ENCODE measurements around the gene ERAL1. TPM values are rescaled to one million over a fixed set of nuclear protein-coding genes. Genes with fewer than 3 reads are reported as not detected.
A peak's percentile ranks its signal among the peaks of the same experiment; 100 is the strongest.

The ERAL1 gene
- total RNA-seq, 1 experiment from 2014 or later = 70.1 TPM

- TF ChIP-seq, protein P1, sequence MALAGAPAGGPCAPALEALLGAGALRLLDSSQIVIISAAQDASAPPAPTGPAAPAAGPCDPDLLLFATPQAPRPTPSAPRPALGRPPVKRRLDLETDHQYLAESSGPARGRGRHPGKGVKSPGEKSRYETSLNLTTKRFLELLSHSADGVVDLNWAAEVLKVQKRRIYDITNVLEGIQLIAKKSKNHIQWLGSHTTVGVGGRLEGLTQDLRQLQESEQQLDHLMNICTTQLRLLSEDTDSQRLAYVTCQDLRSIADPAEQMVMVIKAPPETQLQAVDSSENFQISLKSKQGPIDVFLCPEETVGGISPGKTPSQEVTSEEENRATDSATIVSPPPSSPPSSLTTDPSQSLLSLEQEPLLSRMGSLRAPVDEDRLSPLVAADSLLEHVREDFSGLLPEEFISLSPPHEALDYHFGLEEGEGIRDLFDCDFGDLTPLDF (CRISPR knock-in tag; IDR thresholded peaks at IDR 0.05) = no peak
Observed at GRCh38 chr17:28896491-28896883, 41.7 kb downstream of the ERAL1 start (continued).

DNA sequence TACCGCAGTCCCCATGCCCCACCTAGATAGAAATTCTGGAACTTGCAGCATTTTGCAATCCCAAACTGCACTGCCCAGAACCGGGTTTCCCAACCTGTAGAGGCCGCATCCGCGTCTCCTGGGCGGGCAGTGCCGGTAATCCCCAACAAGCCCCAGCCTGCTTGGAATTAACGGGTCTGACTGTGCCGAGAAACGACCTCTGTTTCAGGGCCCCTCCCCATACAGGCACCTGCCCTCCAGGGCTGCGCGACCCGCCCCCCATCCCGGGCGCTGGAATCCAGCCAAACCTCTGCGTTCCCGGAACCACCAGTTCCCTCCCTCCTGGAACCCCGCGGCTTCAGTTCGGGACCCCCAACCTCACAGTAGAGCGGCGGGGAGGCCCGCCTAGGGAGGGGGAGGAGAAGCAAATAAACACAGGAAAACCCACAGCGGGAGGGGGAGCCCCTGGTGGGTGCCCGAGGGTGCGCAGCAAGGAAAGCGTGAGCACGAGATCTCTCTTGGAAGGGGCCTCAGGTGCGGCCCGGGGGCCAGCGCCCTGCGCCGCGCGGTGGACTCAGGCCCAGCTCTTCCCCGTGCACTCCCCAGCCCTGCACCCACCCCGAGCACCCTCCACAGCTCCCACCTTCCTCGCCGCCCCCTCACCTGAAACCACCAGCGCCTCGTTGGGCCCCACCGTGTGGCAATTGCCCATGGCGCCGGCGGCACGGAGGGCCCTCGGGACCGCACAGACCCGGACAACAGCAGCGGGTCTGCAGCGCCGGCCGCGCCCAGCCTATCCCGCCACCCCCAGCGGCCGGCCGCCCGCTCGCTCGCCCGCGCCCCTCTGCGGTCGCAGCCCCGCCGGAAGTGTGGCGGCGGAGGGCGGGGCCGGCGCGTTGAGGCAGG lies 42.3 kb downstream of the ERAL1 start, which contains the start of gene FLOT2:
Gene FLOT2, minus strand, starts transcription at position 850 of the 885 bp plus-strand sequence. Its CDS starts 159 bp downstream, at position 691.
- ChIA-PET POLR2A (interaction anchor here (0.8 to 4.0 kb wide), 6 partner anchors 20 to 178 kb away, joined by 3 to 21 read pairs (median 4); partner anchors contain the start of genes FAM222B, NEK8 and RPL23A), CTCF (interaction anchor here (0.9 to 5.1 kb wide), 12 partner anchors 15 to 220 kb away, joined by 4 to 55 read pairs (median 6); partner anchors contain the start of genes NEK8, PHF12, RPL23A and TLCD1)
- peak; percentile 69 for ATAC-seq
- peaks cover 13% of the 10 kb centered on the region for H3K36me3 Mint-ChIP-seq
- H3K4me3 Mint-ChIP-seq = peak within 1 kb of the TSS; percentile 94
- H3K27me3 Mint-ChIP-seq (ENCODE audit: low read depth) = no peaks in the 10 kb centered on the region
- peak within 1 kb of the TSS; percentile 93 for H3K27ac Mint-ChIP-seq
- H3K4me1 Mint-ChIP-seq = peaks cover 33% of the 10 kb centered on the region
- peak; percentile 72 for DNase-seq (ENCODE audit: low spot score)
- H3K9me3 Mint-ChIP-seq = no peaks in the 10 kb centered on the region
- TF ChIP-seq, protein P2, sequence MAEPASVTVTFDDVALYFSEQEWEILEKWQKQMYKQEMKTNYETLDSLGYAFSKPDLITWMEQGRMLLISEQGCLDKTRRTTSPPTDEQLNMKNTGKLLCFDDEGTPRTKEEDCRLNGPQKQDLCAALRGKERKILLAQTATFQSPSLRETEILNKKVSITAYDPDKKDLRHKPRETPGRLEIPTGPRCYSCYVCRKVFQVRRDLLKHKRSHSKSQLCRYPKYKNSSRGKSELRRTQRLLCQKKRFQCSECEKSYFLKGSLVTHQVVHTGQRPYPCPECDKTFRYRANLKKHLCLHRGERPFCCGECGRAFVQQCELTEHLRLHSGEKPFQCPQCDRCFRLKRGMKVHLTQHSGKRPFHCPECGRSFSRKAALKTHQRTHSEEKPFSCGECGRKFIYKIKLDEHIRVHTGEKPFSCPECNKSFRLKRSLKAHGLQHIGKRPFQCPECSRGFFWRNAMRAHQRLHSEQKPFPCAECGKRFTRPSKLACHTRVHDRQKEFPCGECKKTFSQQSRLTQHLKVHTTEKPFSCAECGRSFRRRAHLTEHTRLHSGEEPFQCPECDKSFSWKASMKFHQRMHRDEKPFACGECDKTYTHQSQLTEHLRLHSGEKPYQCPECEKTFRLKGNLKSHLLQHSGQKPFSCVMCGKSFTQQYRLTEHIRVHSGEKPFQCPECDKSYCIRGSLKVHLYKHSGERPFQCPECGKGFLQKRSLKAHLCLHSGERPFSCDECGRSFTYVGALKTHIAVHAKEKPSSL (CRISPR knock-in tag; conservative IDR thresholded peaks at IDR 0.05) = no peak
- TF ChIP-seq ZNF232 (CRISPR knock-in tag; IDR thresholded peaks at IDR 0.05) (no peak), E2F5 (CRISPR knock-in tag; IDR thresholded peaks at IDR 0.05) (no peak; the same call in 1 of the 2 replicates), TEAD1 (CRISPR knock-in tag; IDR thresholded peaks at IDR 0.05) (peak; percentile 39; the same call in 1 of the 2 replicates), NR3C1 (CRISPR knock-in tag; conservative IDR thresholded peaks at IDR 0.05; ENCODE audit: low read depth) (no peak), SMAD3 (CRISPR knock-in tag; IDR thresholded peaks at IDR 0.05; ENCODE audit: borderline replicate concordance) (no peak; the same call in none of the 2 replicates), CREM (CRISPR knock-in tag; IDR thresholded peaks at IDR 0.05) (peak; percentile 82), GABPB1 (CRISPR knock-in tag; IDR thresholded peaks at IDR 0.05) (no peak), ERG (CRISPR knock-in tag; IDR thresholded peaks at IDR 0.05) (no peak), JAZF1 (CRISPR knock-in tag; IDR thresholded peaks at IDR 0.05) (no peak), HMGXB4 (CRISPR knock-in tag; IDR thresholded peaks at IDR 0.05) (peak; percentile 57; the same call in 1 of the 2 replicates), SP1 (CRISPR knock-in tag; conservative IDR thresholded peaks at IDR 0.05) (peak; percentile 90; the same call in 1 of the 2 replicates), CBFB (CRISPR knock-in tag; IDR thresholded peaks at IDR 0.05; ENCODE audit: low read depth) (0 out of 2 replicates have a peak, but pooled peaks have one; percentile 73)
- TF ChIP-seq, protein P3, sequence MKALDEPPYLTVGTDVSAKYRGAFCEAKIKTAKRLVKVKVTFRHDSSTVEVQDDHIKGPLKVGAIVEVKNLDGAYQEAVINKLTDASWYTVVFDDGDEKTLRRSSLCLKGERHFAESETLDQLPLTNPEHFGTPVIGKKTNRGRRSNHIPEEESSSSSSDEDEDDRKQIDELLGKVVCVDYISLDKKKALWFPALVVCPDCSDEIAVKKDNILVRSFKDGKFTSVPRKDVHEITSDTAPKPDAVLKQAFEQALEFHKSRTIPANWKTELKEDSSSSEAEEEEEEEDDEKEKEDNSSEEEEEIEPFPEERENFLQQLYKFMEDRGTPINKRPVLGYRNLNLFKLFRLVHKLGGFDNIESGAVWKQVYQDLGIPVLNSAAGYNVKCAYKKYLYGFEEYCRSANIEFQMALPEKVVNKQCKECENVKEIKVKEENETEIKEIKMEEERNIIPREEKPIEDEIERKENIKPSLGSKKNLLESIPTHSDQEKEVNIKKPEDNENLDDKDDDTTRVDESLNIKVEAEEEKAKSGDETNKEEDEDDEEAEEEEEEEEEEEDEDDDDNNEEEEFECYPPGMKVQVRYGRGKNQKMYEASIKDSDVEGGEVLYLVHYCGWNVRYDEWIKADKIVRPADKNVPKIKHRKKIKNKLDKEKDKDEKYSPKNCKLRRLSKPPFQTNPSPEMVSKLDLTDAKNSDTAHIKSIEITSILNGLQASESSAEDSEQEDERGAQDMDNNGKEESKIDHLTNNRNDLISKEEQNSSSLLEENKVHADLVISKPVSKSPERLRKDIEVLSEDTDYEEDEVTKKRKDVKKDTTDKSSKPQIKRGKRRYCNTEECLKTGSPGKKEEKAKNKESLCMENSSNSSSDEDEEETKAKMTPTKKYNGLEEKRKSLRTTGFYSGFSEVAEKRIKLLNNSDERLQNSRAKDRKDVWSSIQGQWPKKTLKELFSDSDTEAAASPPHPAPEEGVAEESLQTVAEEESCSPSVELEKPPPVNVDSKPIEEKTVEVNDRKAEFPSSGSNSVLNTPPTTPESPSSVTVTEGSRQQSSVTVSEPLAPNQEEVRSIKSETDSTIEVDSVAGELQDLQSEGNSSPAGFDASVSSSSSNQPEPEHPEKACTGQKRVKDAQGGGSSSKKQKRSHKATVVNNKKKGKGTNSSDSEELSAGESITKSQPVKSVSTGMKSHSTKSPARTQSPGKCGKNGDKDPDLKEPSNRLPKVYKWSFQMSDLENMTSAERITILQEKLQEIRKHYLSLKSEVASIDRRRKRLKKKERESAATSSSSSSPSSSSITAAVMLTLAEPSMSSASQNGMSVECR (CRISPR knock-in tag; IDR thresholded peaks at IDR 0.05; ENCODE audit: borderline replicate concordance) = no peak
- TF ChIP-seq, protein P4, sequence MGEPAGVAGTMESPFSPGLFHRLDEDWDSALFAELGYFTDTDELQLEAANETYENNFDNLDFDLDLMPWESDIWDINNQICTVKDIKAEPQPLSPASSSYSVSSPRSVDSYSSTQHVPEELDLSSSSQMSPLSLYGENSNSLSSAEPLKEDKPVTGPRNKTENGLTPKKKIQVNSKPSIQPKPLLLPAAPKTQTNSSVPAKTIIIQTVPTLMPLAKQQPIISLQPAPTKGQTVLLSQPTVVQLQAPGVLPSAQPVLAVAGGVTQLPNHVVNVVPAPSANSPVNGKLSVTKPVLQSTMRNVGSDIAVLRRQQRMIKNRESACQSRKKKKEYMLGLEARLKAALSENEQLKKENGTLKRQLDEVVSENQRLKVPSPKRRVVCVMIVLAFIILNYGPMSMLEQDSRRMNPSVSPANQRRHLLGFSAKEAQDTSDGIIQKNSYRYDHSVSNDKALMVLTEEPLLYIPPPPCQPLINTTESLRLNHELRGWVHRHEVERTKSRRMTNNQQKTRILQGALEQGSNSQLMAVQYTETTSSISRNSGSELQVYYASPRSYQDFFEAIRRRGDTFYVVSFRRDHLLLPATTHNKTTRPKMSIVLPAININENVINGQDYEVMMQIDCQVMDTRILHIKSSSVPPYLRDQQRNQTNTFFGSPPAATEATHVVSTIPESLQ (CRISPR knock-in tag; IDR thresholded peaks at IDR 0.05) = 0 out of 2 replicates have a peak, but pooled peaks have one; percentile 25
- TF ChIP-seq, protein P1 (CRISPR knock-in tag; IDR thresholded peaks at IDR 0.05) = no peak

Data from WTC11 (cell line).